AG10803 (cell line): ENCODE data around the gene APCDD1L.
A peak's percentile ranks its signal among the peaks of the same experiment; 100 is the strongest.

Source experiments
- DNase-seq: peaks from one replicate; pipeline ENCODE4 v3.0.0; 2010; ENCODE audit warnings: low read depth
- H3K4me3 ChIP-seq: 2 replicates; pipeline ENCODE4 v1.5.1; 2011; ENCODE audit warnings: mild to moderate bottlenecking, low read length, control low read depth
- CTCF ChIP-seq: conservative IDR thresholded peaks from 2 replicates; pipeline ENCODE4 v1.5.1; 2011; ENCODE audit warnings: mild to moderate bottlenecking, low read length, control low read depth, inconsistent platforms

The APCDD1L gene

GRCh38 chr20:58531063-58531462 is 15.9 kb upstream of the APCDD1L start:
- no peak for DNase-seq
- TF ChIP-seq CTCF, result no peak
- no peak overlapping the region for H3K4me3 ChIP-seq

- H3K4me3 ChIP-seq, result no peak overlapping the region
- TF ChIP-seq CTCF, result no peak
- DNase-seq, result no peak
These were observed 13.2 kb upstream of the APCDD1L start for GRCh38 chr20:58528412-58528811.

- no peak for DNase-seq
- no peak overlapping the region for H3K4me3 ChIP-seq
- no peak for TF ChIP-seq CTCF
These were observed 11.2 kb upstream of the APCDD1L start for GRCh38 chr20:58526411-58526810.

- DNase-seq, result peak; percentile 86
- no peak overlapping the region for H3K4me3 ChIP-seq
These were observed 9.6 kb upstream of the APCDD1L start for GRCh38 chr20:58524814-58525213.

GRCh38 chr20:58523971-58524315 is 8.7 kb upstream of the APCDD1L start:
- no peak overlapping the region for H3K4me3 ChIP-seq
- peak; percentile 80 for DNase-seq
- no peak; the same call in 1 of the 2 replicates for TF ChIP-seq CTCF

More at GRCh38 chr20:58524814-58525213, 9.6 kb upstream of the APCDD1L start:
- TF ChIP-seq CTCF, result no peak

GRCh38 chr20:58523072-58523970 is 8.1 kb upstream of the APCDD1L start:
- H3K4me3 ChIP-seq, result no peak overlapping the region
- no peak for TF ChIP-seq CTCF
- no peak for DNase-seq

- TF ChIP-seq CTCF, result no peak
- no peak for DNase-seq
- no peak overlapping the region for H3K4me3 ChIP-seq
These were observed 7.5 kb upstream of the APCDD1L start for GRCh38 chr20:58522666-58523065.
